Mucosa of descending colon (tissue), 3 donors: ENCODE results near the gene IGF2BP2. TPM values are rescaled to one million over a fixed set of nuclear protein-coding genes. Genes with fewer than 3 reads are reported as not detected.
"Not testable (repeated sequence)": the region's sequence is repeated elsewhere in the genome, so short reads cannot be mapped to it uniquely, and the experiment has no call there.

ENCODE experiments used
- ATAC-seq: fragments of 200-7000 bp; cut with Tn5 transposase; one replicate; pipeline ENCODE4 v1.9.1; 2020; ENCODE audit warnings: mild to moderate bottlenecking, moderate library complexity
- DNase-seq, 3 donors: peaks; one replicate each; pipeline ENCODE4 v3.0.0-alpha.2; 2020
- H3K36me3 ChIP-seq: fragments of 200-600 bp; one replicate; pipeline ENCODE4 v1.8.0; 2021; ENCODE audit warnings: low read depth, mild to moderate bottlenecking
- H3K4me1 ChIP-seq: fragments of 200-600 bp; one replicate; pipeline ENCODE4 v1.8.0; 2021; ENCODE audit warnings: low read depth, mild to moderate bottlenecking
- H3K4me3 ChIP-seq: fragments of 200-600 bp; one replicate; pipeline ENCODE4 v1.8.0; 2021; ENCODE audit warnings: mild to moderate bottlenecking
- H3K9me3 ChIP-seq: fragments of 200-600 bp; one replicate; pipeline ENCODE4 v1.8.0; 2021; ENCODE audit warnings: mild to moderate bottlenecking
- CTCF ChIP-seq: fragments of 200-600 bp; IDR thresholded peaks from one replicate; pipeline ENCODE4 v1.8.0; 2022; ENCODE audit warnings: antibody characterized with exemption, mild to moderate bottlenecking
- intact Hi-C, 2 donors: fragments of 100-400 bp; cut with DNase I in 1 of 2; cut with micrococcal nuclease in 1 of 2; formaldehyde crosslinking; loops; one replicate each; pipeline versions ENCODE4 v1.11.0 to v1.11.1; 2022; cut with DNase I, micrococcal nuclease
- total RNA-seq, 3 donors: library from RNA; stranded (reverse); fragmentation: NEBNext Ultra II Directional in 2 of 3; extraction: Animal tissue kit (Norgen Biotek cat#: 25700) in 2 of 3; gene quantifications; one replicate each; pipeline versions ENCODE4 v1.2.1 to v1.2.4, GENCODE V29; 2021 to 2023
- donor health status: DM: no; HTN: no; CAD: no; lungs with moderate emphysema.
- donor health status: DM: no; HTN: no; CAD: no.
- donor health status: DM: no; HTN: yes; CAD: no.

Gene IGF2BP2
- total RNA-seq, 3 donors from 2014 or later, result 26.7 to 67.4 (median 42.1) TPM

- Histone ChIP-seq H3K4me1 (no peaks in the 10 kb centered on the region), H3K9me3 (no peaks in the 10 kb centered on the region), H3K36me3 (no peaks in the 10 kb centered on the region), H3K4me3 (no peak overlapping the region)
- ATAC-seq, result no peak
- intact Hi-C loops, result no loop called here
- DNase-seq, result no peak
- no peak for TF ChIP-seq CTCF
Measured at GRCh38 chr3:185813205-185813604, 11.6 kb downstream of the IGF2BP2 start.

GRCh38 chr3:185807445-185808068 lies 17.3 kb downstream of the IGF2BP2 start:
- intact Hi-C loops, result no loop called here
- TF ChIP-seq CTCF, result no peak
- ATAC-seq (peak; percentile 91), DNase-seq (no peak)
- H3K9me3 ChIP-seq, result no peaks in the 10 kb centered on the region
- H3K4me1 ChIP-seq, result no peaks in the 10 kb centered on the region
- no peak overlapping the region for H3K4me3 ChIP-seq
- H3K36me3 ChIP-seq, result no peaks in the 10 kb centered on the region

- H3K4me3 ChIP-seq, H3K4me1 ChIP-seq, H3K9me3 ChIP-seq, ATAC-seq, H3K36me3 ChIP-seq, DNase-seq, intact Hi-C loops: not testable (repeated sequence)
Measured at GRCh38 chr3:185798831-185799110, 26.1 kb downstream of the IGF2BP2 start.

- DNase-seq (no peak), ATAC-seq (no peak)
- Histone ChIP-seq H3K9me3 (no peaks in the 10 kb centered on the region), H3K4me3 (no peak overlapping the region), H3K4me1 (peaks cover 5% of the 10 kb centered on the region), H3K36me3 (no peaks in the 10 kb centered on the region)
- no peak for TF ChIP-seq CTCF
- intact Hi-C loops, result no loop called here
Measured at GRCh38 chr3:185797993-185798830, 26.6 kb downstream of the IGF2BP2 start.

DNA sequence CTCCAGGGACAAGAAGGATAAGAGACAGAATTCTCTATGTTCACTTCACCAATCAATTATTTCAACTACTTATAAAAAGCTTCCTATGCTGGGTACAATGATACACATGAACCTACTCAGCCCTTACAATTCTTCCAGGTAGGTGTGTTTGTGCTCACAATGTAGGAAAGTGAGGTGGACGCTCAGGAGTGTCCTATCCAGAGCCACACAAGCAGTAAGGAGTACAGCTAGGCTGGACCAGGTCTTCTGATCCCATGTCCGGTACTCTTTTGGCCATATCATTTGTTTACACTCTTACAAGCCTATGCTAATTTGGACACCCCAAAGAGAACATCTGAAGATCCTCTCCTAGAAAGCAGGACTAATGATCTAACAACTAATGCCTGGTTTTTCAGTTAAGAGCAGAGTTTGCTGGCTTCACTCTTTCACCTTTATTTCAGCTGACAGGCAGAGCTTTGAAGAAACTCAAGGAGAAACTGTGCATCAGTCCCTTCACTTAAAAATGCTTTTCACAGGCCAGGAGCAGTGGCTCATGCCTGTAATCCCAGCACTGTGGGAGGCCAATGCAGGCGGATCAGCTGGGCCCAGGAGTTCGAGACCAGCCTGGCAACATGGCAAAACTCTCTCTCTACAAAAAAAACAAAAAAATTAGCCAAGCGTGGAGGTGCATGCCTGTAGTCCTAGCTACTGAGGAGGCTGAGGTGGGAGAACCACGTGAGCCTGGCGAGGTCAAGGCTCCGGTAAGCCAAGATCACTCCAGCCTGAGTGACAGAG lies 27.5 kb downstream of the IGF2BP2 start:
- no peak for TF ChIP-seq CTCF
- intact Hi-C loops, result no loop called here
- peak; percentile 27 for ATAC-seq
- Histone ChIP-seq H3K9me3 (no peaks in the 10 kb centered on the region), H3K4me1 (peaks cover 5% of the 10 kb centered on the region), H3K4me3 (no peak overlapping the region), H3K36me3 (no peaks in the 10 kb centered on the region)
- DNase-seq, result no peak
